Psoas muscle (tissue), 8 donors: ENCODE measurements around the gene ACRV1. TPM values are rescaled to one million over a fixed set of nuclear protein-coding genes. Genes with fewer than 3 reads are reported as not detected.

Experiments
- ATAC-seq, 4 donors: fragments of 200-7000 bp; cut with Tn5 transposase; one replicate each; pipeline ENCODE4 v1.9.1; 2020; ENCODE audit warnings: moderate library complexity in 3 of 4, mild to moderate bottlenecking in 2 of 4
- DNase-seq, 2 donors: peaks; one replicate each; pipeline ENCODE4 v3.0.0-alpha.2; 2020
- H3K27ac ChIP-seq: fragments of 200-600 bp; one replicate; pipeline ENCODE4 v1.8.0; 2022
- H3K27me3 ChIP-seq, 3 donors: fragments of 200-600 bp in 1 of 3; one replicate each; pipeline versions ENCODE4 v1.6.1 to v1.8.0; 2013 to 2022; ENCODE audit warnings: low read length in 2 of 3, mild to moderate bottlenecking in 2 of 3, moderate library complexity in 1 of 3; ENCODE audit not compliant: insufficient read depth in 3 of 3
- H3K36me3 ChIP-seq, 2 donors: fragments of 200-600 bp in 1 of 2; one replicate each; pipeline versions ENCODE4 v1.6.1 to v1.8.0; 2013 to 2022; ENCODE audit warnings: low read depth in 1 of 2, mild to moderate bottlenecking in 1 of 2, moderate library complexity in 1 of 2; ENCODE audit not compliant: insufficient read depth in 1 of 2
- H3K4me1 ChIP-seq: fragments of 200-600 bp; one replicate; pipeline ENCODE4 v1.8.0; 2022
- H3K4me3 ChIP-seq: fragments of 200-600 bp; one replicate; pipeline ENCODE4 v1.8.0; 2022; ENCODE audit warnings: mild to moderate bottlenecking
- H3K9me3 ChIP-seq: fragments of 200-600 bp; one replicate; pipeline ENCODE4 v1.8.0; 2022
- CTCF ChIP-seq: fragments of 200-600 bp; IDR thresholded peaks from one replicate; pipeline ENCODE4 v1.8.0; 2022; ENCODE audit warnings: antibody characterized with exemption
- WGBS, 3 donors: extraction: QIAGEN DNeasy Blood & Tissue Kit; methylation state at CpG; one replicate each; pipeline versions ENCODE4 v1.1.6 to v1.1.7; 2013; 5-methylcytosine and 5-hydroxymethylcytosine counted together
- intact Hi-C, 2 donors: fragments of 100-400 bp; cut with DNase I; formaldehyde crosslinking; loops; one replicate each; pipeline versions ENCODE4 v1.11.0 to v1.14.2; 2022
- polyA plus RNA-seq, 3 donors: library from polyadenylated mRNA; stranded (reverse); fragments of 200-250 nt; gene quantifications; one replicate each; pipeline ENCODE4 v1.2.3, GENCODE V29; 2013
- total RNA-seq, 4 donors: library from RNA; stranded (reverse); fragmentation: NEBNext Ultra II Directional in 2 of 4; extraction: Animal tissue kit (Norgen Biotek cat#: 25700) in 2 of 4; gene quantifications; one replicate each; pipeline versions ENCODE4 v1.2.1 to v1.2.4, GENCODE V29; 2021 to 2023
- donor health status: healthy with polysubstance abuse.
- donor health status: DM: no; HTN: no; CAD: no; lungs with moderate emphysema.
- donor health status: Bipolar disorder and iron deficiency.
- donor health status: healthy.
- donor health status: DM: yes; HTN: yes; CAD: no.
- donor health status: DM: no; HTN: no; CAD: no.
- donor health status: DM: no; HTN: no; CAD: no.
- donor health status: DM: yes; HTN: yes; CAD: no.

The ACRV1 gene
- total and polyA plus RNA-seq, 7 donors, result 0.03 TPM; not detected in 6

- ATAC-seq (no peak), DNase-seq (no peak)
- Histone ChIP-seq H3K27ac (no peak overlapping the region), H3K4me1 (no peaks in the 10 kb centered on the region), H3K9me3 (no peaks in the 10 kb centered on the region), H3K36me3 (no peaks in the 10 kb centered on the region), H3K27me3 (no peaks in the 10 kb centered on the region), H3K4me3 (no peak overlapping the region)
- no peak for TF ChIP-seq CTCF
- intact Hi-C loops, result no loop called here
- 93 to 96% (median 94%) methylated on average over 1 of the region's 1 CpG for WGBS, 3 donors
These were observed 10.5 kb downstream of the ACRV1 start for GRCh38 chr11:125670172-125670571.

- intact Hi-C loops, result no loop called here
- ATAC-seq (no peak), DNase-seq (no peak)
- Histone ChIP-seq H3K27me3 (no peaks in the 10 kb centered on the region), H3K4me1 (no peaks in the 10 kb centered on the region), H3K4me3 (no peak overlapping the region), H3K36me3 (no peaks in the 10 kb centered on the region), H3K9me3 (peaks cover 8% of the 10 kb centered on the region), H3K27ac (no peak overlapping the region)
- 97 to 98% (median 97%) methylated on average over 2 of the region's 2 CpGs for WGBS, 3 donors
- no peak for TF ChIP-seq CTCF
These were observed 13.5 kb downstream of the ACRV1 start for GRCh38 chr11:125667151-125667550.

- peaks cover 8% of the 10 kb centered on the region for H3K9me3 ChIP-seq
- H3K36me3 ChIP-seq, result no peaks in the 10 kb centered on the region
- no peak overlapping the region for H3K27ac ChIP-seq
- 92 to 100% (median 99%) methylated on average over 1 to 3 of the region's 3 CpGs for WGBS, 3 donors
- intact Hi-C loops, result no loop called here
- no peak for DNase-seq
- no peak for TF ChIP-seq CTCF
- H3K4me3 ChIP-seq, result no peak overlapping the region
- no peak for ATAC-seq
- H3K4me1 ChIP-seq, result no peaks in the 10 kb centered on the region
- no peaks in the 10 kb centered on the region for H3K27me3 ChIP-seq
These were observed 16.7 kb downstream of the ACRV1 start for GRCh38 chr11:125663910-125664309.

GRCh38 chr11:125662689-125663088 is 18.0 kb downstream of the ACRV1 start:
- intact Hi-C loops, result no loop called here
- ATAC-seq, result no peak
- Histone ChIP-seq H3K27me3 (no peaks in the 10 kb centered on the region), H3K9me3 (peaks cover 8% of the 10 kb centered on the region), H3K4me3 (no peak overlapping the region), H3K27ac (no peak overlapping the region), H3K36me3 (no peaks in the 10 kb centered on the region), H3K4me1 (no peaks in the 10 kb centered on the region)
- WGBS, 3 donors, result 96 to 99% (median 97%) methylated on average over 2 of the region's 2 CpGs
- TF ChIP-seq CTCF, result no peak
- DNase-seq, result no peak

GRCh38 chr11:125649465-125650166 is 31.0 kb downstream of the ACRV1 start:
- H3K4me1 ChIP-seq, result no peaks in the 10 kb centered on the region
- DNase-seq, result no peak
- no peaks in the 10 kb centered on the region for H3K9me3 ChIP-seq
- intact Hi-C loops, result no loop called here
- WGBS, 3 donors, result 90 to 94% (median 92%) methylated on average over 6 of the region's 6 CpGs
- no peak overlapping the region for H3K4me3 ChIP-seq
- H3K27me3 ChIP-seq, result no peaks in the 10 kb centered on the region
- ATAC-seq, result no peak
- no peaks in the 10 kb centered on the region for H3K36me3 ChIP-seq
- TF ChIP-seq CTCF, result no peak
- H3K27ac ChIP-seq, result no peak overlapping the region
